ENCODE data around the gene SETD7. TPM values are rescaled to one million over a fixed set of nuclear protein-coding genes. Genes with fewer than 3 reads are reported as not detected.

Gene SETD7
- total and polyA plus RNA-seq, 7 donors, result 15.2 to 96.0 (median 78.4) TPM

DNA sequence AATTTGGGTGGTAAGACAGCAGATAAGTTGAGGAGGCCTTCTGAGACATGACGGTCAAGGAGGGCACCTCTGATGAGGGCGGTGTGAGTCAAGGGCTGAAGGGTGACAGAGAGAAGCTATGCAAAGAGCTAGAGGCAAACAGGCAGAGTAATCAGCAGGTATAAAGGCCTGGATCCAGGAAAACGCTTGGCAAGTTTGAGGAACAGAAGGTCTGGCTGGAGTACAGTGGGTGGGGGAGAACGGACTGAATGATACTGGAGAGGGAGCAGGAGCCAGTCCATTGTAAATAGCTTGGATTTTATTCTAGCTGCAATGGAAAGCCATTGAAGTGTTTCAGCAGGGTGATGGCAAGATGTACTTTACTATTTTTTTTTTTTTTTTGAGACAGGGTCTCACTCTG lies 62.8 kb downstream of the SETD7 start:
- Histone ChIP-seq H3K4me3 (no peak overlapping the region), H3K9me3 (no peaks in the 10 kb centered on the region), H3K27ac (no peak overlapping the region), H3K36me3 (ENCODE audit: insufficient read depth in 1 of 2, low read depth in 1 of 2) (no peaks in the 10 kb centered on the region), H3K27me3 (ENCODE audit: insufficient read depth in 3 of 3, low read length in 2 of 3) (no peaks in the 10 kb centered on the region), H3K4me1 (peaks cover 9% of the 10 kb centered on the region)
- DNase-seq, result no peak
- 55 to 57% (median 55%) methylated on average over 4 of the region's 4 CpGs for WGBS, 3 donors
- TF ChIP-seq, protein P1, sequence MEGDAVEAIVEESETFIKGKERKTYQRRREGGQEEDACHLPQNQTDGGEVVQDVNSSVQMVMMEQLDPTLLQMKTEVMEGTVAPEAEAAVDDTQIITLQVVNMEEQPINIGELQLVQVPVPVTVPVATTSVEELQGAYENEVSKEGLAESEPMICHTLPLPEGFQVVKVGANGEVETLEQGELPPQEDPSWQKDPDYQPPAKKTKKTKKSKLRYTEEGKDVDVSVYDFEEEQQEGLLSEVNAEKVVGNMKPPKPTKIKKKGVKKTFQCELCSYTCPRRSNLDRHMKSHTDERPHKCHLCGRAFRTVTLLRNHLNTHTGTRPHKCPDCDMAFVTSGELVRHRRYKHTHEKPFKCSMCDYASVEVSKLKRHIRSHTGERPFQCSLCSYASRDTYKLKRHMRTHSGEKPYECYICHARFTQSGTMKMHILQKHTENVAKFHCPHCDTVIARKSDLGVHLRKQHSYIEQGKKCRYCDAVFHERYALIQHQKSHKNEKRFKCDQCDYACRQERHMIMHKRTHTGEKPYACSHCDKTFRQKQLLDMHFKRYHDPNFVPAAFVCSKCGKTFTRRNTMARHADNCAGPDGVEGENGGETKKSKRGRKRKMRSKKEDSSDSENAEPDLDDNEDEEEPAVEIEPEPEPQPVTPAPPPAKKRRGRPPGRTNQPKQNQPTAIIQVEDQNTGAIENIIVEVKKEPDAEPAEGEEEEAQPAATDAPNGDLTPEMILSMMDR (IDR thresholded peaks at IDR 0.05), result no peak
- no peak for ATAC-seq
- intact Hi-C loops (cut with DNase I), result no loop called here

DNA sequence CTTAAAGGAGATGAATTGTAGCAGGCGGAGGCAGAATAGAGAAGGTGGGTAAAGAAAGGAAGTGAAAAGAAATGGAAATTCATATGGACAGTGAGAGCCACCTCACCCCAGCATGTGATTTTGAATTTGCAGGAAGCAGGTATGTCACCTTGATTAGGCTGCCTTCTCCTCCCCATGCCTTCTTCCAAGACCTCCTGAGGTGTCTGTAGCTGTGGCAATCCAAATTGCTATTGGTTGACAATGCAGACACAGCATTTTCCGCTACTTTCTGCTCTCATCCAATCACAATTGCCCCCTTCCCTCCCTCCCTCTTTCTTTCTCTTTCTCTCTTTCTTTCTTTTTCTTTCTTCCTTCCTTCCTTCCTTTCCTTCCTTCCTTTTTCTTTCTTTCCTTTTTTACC lies 63.6 kb downstream of the SETD7 start:
- intact Hi-C loops (cut with DNase I), result no loop called here
- ATAC-seq (no peak), DNase-seq (no peak)
- Histone ChIP-seq H3K27ac (no peak overlapping the region), H3K9me3 (no peaks in the 10 kb centered on the region), H3K4me1 (peaks cover 9% of the 10 kb centered on the region), H3K4me3 (no peak overlapping the region), H3K27me3 (ENCODE audit: insufficient read depth in 3 of 3, low read length in 2 of 3) (no peaks in the 10 kb centered on the region), H3K36me3 (ENCODE audit: insufficient read depth in 1 of 2, low read depth in 1 of 2) (no peaks in the 10 kb centered on the region)
- TF ChIP-seq, protein P1 (IDR thresholded peaks at IDR 0.05), result no peak
- WGBS, 3 donors, result 97 to 100% (median 98%) methylated on average over 2 of the region's 2 CpGs

DNA sequence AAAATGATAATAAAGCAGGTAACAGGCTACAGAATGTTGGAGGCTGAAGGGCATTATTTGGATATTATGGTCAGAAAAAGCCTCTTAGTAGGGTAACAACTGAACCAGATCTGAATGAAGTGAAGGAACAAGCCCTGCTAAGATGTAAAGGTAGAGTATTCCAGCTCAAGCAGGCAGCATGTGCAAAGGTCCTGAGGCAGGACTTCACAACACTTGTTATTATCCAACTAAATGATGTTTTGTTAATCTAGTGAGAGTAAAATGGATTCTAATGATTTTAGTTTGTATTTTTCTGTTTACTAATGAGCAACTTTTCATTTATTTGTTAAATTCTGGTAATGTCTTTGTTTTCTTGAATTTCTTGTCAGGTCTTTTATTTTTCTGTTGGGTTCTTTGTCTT lies 66.4 kb downstream of the SETD7 start:
- intact Hi-C loops (cut with DNase I), result no loop called here
- Histone ChIP-seq H3K4me1 (no peaks in the 10 kb centered on the region), H3K27ac (no peak overlapping the region), H3K27me3 (ENCODE audit: insufficient read depth in 3 of 3, low read length in 2 of 3) (no peaks in the 10 kb centered on the region), H3K9me3 (no peaks in the 10 kb centered on the region), H3K36me3 (ENCODE audit: insufficient read depth in 1 of 2, low read depth in 1 of 2) (no peaks in the 10 kb centered on the region), H3K4me3 (no peak overlapping the region)
- TF ChIP-seq, protein P1 (IDR thresholded peaks at IDR 0.05), result no peak
- DNase-seq (no peak), ATAC-seq (no peak)

DNA sequence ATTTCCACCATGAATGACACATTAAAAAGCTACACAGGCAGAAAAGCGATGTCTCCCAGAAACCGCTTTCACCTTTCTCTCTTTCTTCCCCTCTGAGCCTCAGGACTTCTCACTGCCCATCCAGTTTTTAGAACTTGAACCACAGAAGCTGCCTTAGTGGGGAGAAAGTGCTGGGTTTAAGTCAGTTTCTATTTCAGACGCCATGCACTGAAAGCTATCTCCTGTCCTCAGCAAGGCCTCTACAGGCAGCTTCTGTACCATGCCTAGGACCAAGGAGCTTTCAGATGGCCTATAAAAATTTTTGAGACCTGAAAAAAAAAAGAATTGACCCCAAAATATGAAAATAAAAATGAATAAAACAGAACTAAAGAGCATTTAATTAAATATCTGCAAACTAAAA lies 67.6 kb downstream of the SETD7 start:
- no peaks in the 10 kb centered on the region for H3K9me3 ChIP-seq
- no peak overlapping the region for H3K27ac ChIP-seq
- TF ChIP-seq, protein P1 (IDR thresholded peaks at IDR 0.05), result no peak
- intact Hi-C loops (cut with DNase I), result no loop called here
- H3K36me3 ChIP-seq (ENCODE audit: insufficient read depth in 1 of 2, low read depth in 1 of 2), result no peaks in the 10 kb centered on the region
- ATAC-seq (no peak), DNase-seq (no peak)
- WGBS, 3 donors, result 83 to 91% (median 90%) methylated on average over 3 of the region's 3 CpGs
- no peaks in the 10 kb centered on the region for H3K27me3 ChIP-seq (ENCODE audit: insufficient read depth in 3 of 3, low read length in 2 of 3)
- H3K4me1 ChIP-seq, result no peaks in the 10 kb centered on the region
- no peak overlapping the region for H3K4me3 ChIP-seq

DNA sequence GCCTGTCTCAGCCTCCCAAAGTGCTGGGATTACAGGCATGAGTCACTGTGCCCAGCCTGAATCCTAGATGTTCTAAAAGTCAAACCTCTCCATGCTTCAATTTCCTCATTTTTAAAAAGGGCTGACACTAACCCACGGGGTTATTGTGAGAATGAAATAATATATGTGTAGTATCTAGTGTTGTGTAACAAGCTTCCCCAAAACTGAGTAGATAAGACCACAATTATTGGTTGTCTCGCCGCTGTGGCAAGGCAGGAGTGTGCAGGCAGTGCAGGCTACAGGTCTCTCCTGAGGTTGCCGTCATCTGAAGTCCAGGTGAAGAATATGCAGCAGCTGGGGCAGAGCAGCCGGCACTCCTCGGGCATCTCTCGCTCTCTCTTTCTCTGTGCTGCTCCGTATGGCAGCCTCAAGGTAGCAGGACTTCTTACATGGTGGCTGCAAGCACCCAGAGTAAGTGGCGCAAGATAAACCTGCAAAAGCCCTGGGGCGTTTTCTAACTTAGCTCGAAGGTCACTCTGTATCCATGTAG lies 71.2 kb downstream of the SETD7 start:
- ATAC-seq (no peak), DNase-seq (no peak)
- no peak overlapping the region for H3K27ac ChIP-seq
- no peaks in the 10 kb centered on the region for H3K36me3 ChIP-seq (ENCODE audit: insufficient read depth in 1 of 2, low read depth in 1 of 2)
- no peak overlapping the region for H3K4me3 ChIP-seq
- intact Hi-C loops (cut with DNase I), result no loop called here
- 80 to 89% (median 87%) methylated on average over 11 of the region's 11 CpGs for WGBS, 3 donors
- no peaks in the 10 kb centered on the region for H3K27me3 ChIP-seq (ENCODE audit: insufficient read depth in 3 of 3, low read length in 2 of 3)
- H3K9me3 ChIP-seq, result no peaks in the 10 kb centered on the region
- H3K4me1 ChIP-seq, result no peaks in the 10 kb centered on the region
- TF ChIP-seq, protein P1 (IDR thresholded peaks at IDR 0.05), result no peak
